Measurements from ENCODE around the gene DLL3. TPM values are rescaled to one million over a fixed set of nuclear protein-coding genes. Genes with fewer than 3 reads are reported as not detected.

Gene DLL3
- total and polyA plus RNA-seq, 9 of the 15 experiments (the other 6 are each of a cell fraction or from before 2014, with no cell fraction given) = 0.80 to 6.3 (median 1.2) TPM

- TF ChIP-seq ATF1 (CRISPR knock-in tag; IDR thresholded peaks at IDR 0.05) (no peak), ATF1 (tag; IDR thresholded peaks at IDR 0.05) (0 out of 2 replicates have a peak, but pooled peaks have one; percentile 42), MYNN (IDR thresholded peaks at IDR 0.05) (no peak), MYNN (CRISPR knock-in tag; IDR thresholded peaks at IDR 0.05) (no peak), ZNF217 (CRISPR knock-in tag; IDR thresholded peaks at IDR 0.05) (no peak), FOSL1 (tag; conservative IDR thresholded peaks at IDR 0.05) (no peak), CREM (IDR thresholded peaks at IDR 0.05; ENCODE audit: low read depth) (peak; percentile 48; the same call in 1 of the 2 replicates), ZNF384 (IDR thresholded peaks at IDR 0.05; ENCODE audit: low read depth, low read length) (no peak), MEIS2 (IDR thresholded peaks at IDR 0.05; ENCODE audit: partially characterized antibody) (peak; percentile 55), ZFP91 (CRISPR knock-in tag; IDR thresholded peaks at IDR 0.05) (no peak), ZNF75A (CRISPR knock-in tag; IDR thresholded peaks at IDR 0.05) (no peak), CC2D1A (IDR thresholded peaks at IDR 0.05) (no peak)
Observed at GRCh38 chr19:39500543-39500942, 1.8 kb downstream of the DLL3 start (continued).

- Histone ChIP-seq H3K4me2 (ENCODE audit: insufficient read depth, low read length) (no peak overlapping the region), H3K9me3 (replicated peaks; ENCODE audit: control insufficient read depth, insufficient read depth, low read depth, low read length) (no peaks in the 10 kb centered on the region), H3K4me3 (no peak overlapping the region), H3K4me1 (replicated peaks in 1 of 2; ENCODE audit: control insufficient read depth in 2 of 2, insufficient read depth in 2 of 2, low read length in 2 of 2) (peaks cover 10 to 35% of the 10 kb centered on the region in 2 experiments; a peak in 4 of 5 replicates), H3K27ac (ENCODE audit: extremely low read depth, low read depth, low read length) (no peak overlapping the region), H3K36me3 (ENCODE audit: control insufficient read depth, insufficient read depth, low read length) (no peaks in the 10 kb centered on the region), H3K27me3 (ENCODE audit: control insufficient read depth in 2 of 2, insufficient read depth in 2 of 2, low read length in 2 of 2) (no peaks in the 10 kb centered on the region), H4K20me1 (replicated peaks; ENCODE audit: control insufficient read depth, insufficient read depth, low read length) (no peaks in the 10 kb centered on the region), H3K9me1 (ENCODE audit: control insufficient read depth, insufficient read depth, low read length) (no peaks in the 10 kb centered on the region), H3K9ac (ENCODE audit: insufficient read depth in 1 of 2, low read depth in 2 of 2, low read length in 2 of 2) (no peak overlapping the region), H3K79me2 (ENCODE audit: control insufficient read depth, insufficient read depth, low read length) (no peaks in the 10 kb centered on the region), H2AFZ (ENCODE audit: low read depth, low read length) (no peak overlapping the region)
- ATAC-seq = no peak
- in situ Hi-C loops (cut with MboI) = no loop called here
- intact Hi-C loops (cut with micrococcal nuclease) = no loop called here
- no TSS peak for BruUV-seq (replicated peaks)
- CTCF ChIA-PET (ENCODE audit: low intra/inter-chr PET ratio) = no interaction called here
- WGBS (ENCODE audit: insufficient coverage, low coverage, missing lambda C conversion rate) = 41% methylated on average over 5 of the region's 5 CpGs
- no peak for DNase-seq (ENCODE audit: extremely low read depth in 1 of 4, low spot score in 3 of 4)
- POLR2A ChIA-PET = no interaction called here
- FAIRE-seq = no peak
- TF ChIP-seq MAX (CRISPR knock-in tag; IDR thresholded peaks at IDR 0.05) (no peak), ASH1L (IDR thresholded peaks at IDR 0.05; ENCODE audit: borderline replicate concordance, low read depth, partially characterized antibody) (no peak), ADNP (tag; IDR thresholded peaks at IDR 0.05) (no peak), NCOA2 (IDR thresholded peaks at IDR 0.05; ENCODE audit: partially characterized antibody in 2 of 2) (no peak), ETS1 (conservative IDR thresholded peaks at IDR 0.05; ENCODE audit: control insufficient read depth, low read depth, low read length) (no peak), BCOR (IDR thresholded peaks at IDR 0.05) (peak; percentile 62; the same call in 1 of the 2 replicates), C11orf30 (IDR thresholded peaks at IDR 0.05; ENCODE audit: low read depth) (no peak), ZNF57 (CRISPR knock-in tag; IDR thresholded peaks at IDR 0.05) (no peak), ZNF121 (CRISPR knock-in tag; conservative IDR thresholded peaks at IDR 0.05) (peak; percentile 95), TEAD2 (tag; IDR thresholded peaks at IDR 0.05) (no peak)
Observed at GRCh38 chr19:39501340-39501739, 2.6 kb downstream of the DLL3 start.

Data from K562 (cell line).